Erythroblast (primary cell): ENCODE measurements around the gene CATSPERD.

ENCODE experiments used
- GATA1 ChIP-seq: IDR thresholded peaks from 2 replicates; pipeline ENCODE4 v1.6.1; 2011; ENCODE audit warnings: low read depth, mild to moderate bottlenecking, control low read depth, low read length, moderate library complexity
- POLR2A ChIP-seq: IDR thresholded peaks from 2 replicates; pipeline ENCODE4 v1.6.1; 2011; ENCODE audit warnings: mild to moderate bottlenecking, low read length

- TF ChIP-seq POLR2A (no peak), GATA1 (no peak)
Observed at GRCh38 chr19:5672708-5673459, 47.6 kb upstream of the CATSPERD start.
